ENCODE data around the gene EML4. TPM values are rescaled to one million over a fixed set of nuclear protein-coding genes. Genes with fewer than 3 reads are reported as not detected.

EML4 gene
- total and polyA plus RNA-seq, 2 of the 13 experiments (the other 11 are each of a cell fraction or from before 2014, with no cell fraction given) = 243 to 476 TPM

- H3K4me2 ChIP-seq (ENCODE audit: low read depth, low read length) = no peak overlapping the region
- intact Hi-C loops (cut with micrococcal nuclease; ENCODE audit: unreplicated experiment) = no loop called here
- peaks cover 41 to 78% of the 10 kb centered on the region in 2 experiments for H3K36me3 ChIP-seq (replicated peaks in 1 of 2; ENCODE audit: control insufficient read depth in 1 of 2, insufficient read depth in 2 of 2, low read length in 2 of 2)
- H3K9ac ChIP-seq (ENCODE audit: insufficient read depth, low read depth, low read length) = no peak overlapping the region
- ChIA-PET POLR2A (no interaction called here), CTCF (ENCODE audit: low intra/inter-chr PET ratio, low total read pairs) (no interaction called here)
- no peak overlapping the region for H3K27ac ChIP-seq (ENCODE audit: extremely low read length, insufficient read depth, low read length)
- WGBS (ENCODE audit: low lambda C conversion rate) = 93% methylated on average over 2 of the region's 2 CpGs
- no peak for FAIRE-seq
- peaks cover 32% of the 10 kb centered on the region for H3K4me1 ChIP-seq (ENCODE audit: insufficient read depth, low read length)
- BruUV-seq (replicated peaks) = no TSS peak
- DNase-seq (ENCODE audit: low spot score) = no peak
- no peak overlapping the region for H2AFZ ChIP-seq (ENCODE audit: low read length)
- no peak for ATAC-seq
- H3K4me3 ChIP-seq (replicated peaks in 1 of 3; ENCODE audit: insufficient read depth in 1 of 3, low read depth in 2 of 3, low read length in 3 of 3) = no peak overlapping the region
- H3K27me3 ChIP-seq (ENCODE audit: control insufficient read depth in 1 of 2, insufficient read depth in 2 of 2, low read length in 2 of 2) = no peaks in the 10 kb centered on the region
- in situ Hi-C loops (cut with HindIII; ENCODE audit: extremely low pct_ligation_motif_present, low pct_unique_long_range_greater_than_20kb) = no loop called here
- no peaks in the 10 kb centered on the region for H3K9me3 ChIP-seq (ENCODE audit: low read length)
- H3K79me2 ChIP-seq (ENCODE audit: insufficient read depth, low read length) = peaks cover 100% of the 10 kb centered on the region
- peaks cover 100% of the 10 kb centered on the region for H4K20me1 ChIP-seq (ENCODE audit: insufficient read depth, low read length)
- TF ChIP-seq RBM22 (optimal IDR thresholded peaks at IDR 0.05; ENCODE audit: low read length) (peak; percentile 20), REL (CRISPR knock-in tag; conservative IDR thresholded peaks at IDR 0.05) (no peak), ZNF446 (CRISPR knock-in tag; IDR thresholded peaks at IDR 0.05) (no peak), ZNF10 (CRISPR knock-in tag; IDR thresholded peaks at IDR 0.05; ENCODE audit: borderline replicate concordance, low read depth) (no peak), AGO2 (optimal IDR thresholded peaks at IDR 0.05; ENCODE audit: low read depth, low read length) (peak; percentile 14), SRSF9 (IDR thresholded peaks at IDR 0.05; ENCODE audit: borderline replicate concordance, insufficient read depth, low read depth, low read length, poor library complexity, severe bottlenecking) (no peak), CBX1 (IDR thresholded peaks at IDR 0.05; ENCODE audit: low read depth) (no peak), MTA1 (CRISPR knock-in tag; IDR thresholded peaks at IDR 0.05; ENCODE audit: borderline replicate concordance) (no peak), SSRP1 (CRISPR knock-in tag; IDR thresholded peaks at IDR 0.05) (no peak), ZNF7 (CRISPR knock-in tag; IDR thresholded peaks at IDR 0.05) (no peak)
Observed at GRCh38 chr2:42249284-42249683, 80.1 kb downstream of the EML4 start.

GRCh38 chr2:42249887-42250286 is 80.7 kb downstream of the EML4 start:
- no TSS peak for BruUV-seq (replicated peaks)
- Histone ChIP-seq H3K79me2 (ENCODE audit: insufficient read depth, low read length) (peaks cover 100% of the 10 kb centered on the region), H3K4me1 (ENCODE audit: insufficient read depth, low read length) (peaks cover 27% of the 10 kb centered on the region), H3K4me2 (ENCODE audit: low read depth, low read length) (no peak overlapping the region), H3K27me3 (ENCODE audit: control insufficient read depth in 1 of 2, insufficient read depth in 2 of 2, low read length in 2 of 2) (no peaks in the 10 kb centered on the region), H2AFZ (ENCODE audit: low read length) (no peak overlapping the region), H3K9ac (ENCODE audit: insufficient read depth, low read depth, low read length) (no peak overlapping the region), H3K9me3 (ENCODE audit: low read length) (no peaks in the 10 kb centered on the region), H3K4me3 (replicated peaks in 1 of 3; ENCODE audit: insufficient read depth in 1 of 3, low read depth in 2 of 3, low read length in 3 of 3) (no peak overlapping the region), H3K36me3 (replicated peaks in 1 of 2; ENCODE audit: control insufficient read depth in 1 of 2, insufficient read depth in 2 of 2, low read length in 2 of 2) (peaks cover 41 to 80% of the 10 kb centered on the region in 2 experiments), H3K27ac (ENCODE audit: extremely low read length, insufficient read depth, low read length) (no peak overlapping the region), H4K20me1 (ENCODE audit: insufficient read depth, low read length) (peaks cover 100% of the 10 kb centered on the region)
- ChIA-PET POLR2A (no interaction called here), CTCF (ENCODE audit: low intra/inter-chr PET ratio, low total read pairs) (no interaction called here)
- WGBS (ENCODE audit: low lambda C conversion rate) = 100% methylated on average over 3 of the region's 3 CpGs
- intact Hi-C loops (cut with micrococcal nuclease; ENCODE audit: unreplicated experiment) (no loop called here), in situ Hi-C loops (cut with HindIII; ENCODE audit: extremely low pct_ligation_motif_present, low pct_unique_long_range_greater_than_20kb) (no loop called here)
- TF ChIP-seq NAIF1 (CRISPR knock-in tag; IDR thresholded peaks at IDR 0.05; ENCODE audit: borderline replicate concordance) (no peak), ZNF317 (CRISPR knock-in tag; IDR thresholded peaks at IDR 0.05) (no peak), POGK (CRISPR knock-in tag; conservative IDR thresholded peaks at IDR 0.05) (no peak), POLR2AphosphoS2 (IDR thresholded peaks at IDR 0.05; ENCODE audit: low read depth, low read length) (0 out of 2 replicates have a peak, but pooled peaks have one; percentile 11), RBM22 (optimal IDR thresholded peaks at IDR 0.05; ENCODE audit: low read length) (peak; percentile 48), RFXANK (CRISPR knock-in tag; IDR thresholded peaks at IDR 0.05) (no peak), POLR2G (IDR thresholded peaks at IDR 0.05; ENCODE audit: low read depth, low read length) (peak; percentile 45), ZNF747 (CRISPR knock-in tag; IDR thresholded peaks at IDR 0.05; ENCODE audit: borderline replicate concordance) (no peak), ZNF660 (CRISPR knock-in tag; IDR thresholded peaks at IDR 0.05; ENCODE audit: borderline replicate concordance, low read depth) (no peak)
- FAIRE-seq (no peak), DNase-seq (ENCODE audit: low spot score) (no peak), ATAC-seq (no peak)

Data from HepG2 (cell line).